H1 (cell line): ENCODE results near the gene CBLB. TPM values are rescaled to one million over a fixed set of nuclear protein-coding genes. Genes with fewer than 3 reads are reported as not detected.

ENCODE experiments used
- HDAC2 ChIP-seq, 2 experiments: fragments of 300-600 bp in 1 of 2; sonication (generic) in 1 of 2; IDR thresholded peaks; 2 replicates each; pipeline ENCODE4 v1.6.1; 2011 to 2012; ENCODE audit warnings: low read depth in 2 of 2, low read length in 2 of 2, mild to moderate bottlenecking in 2 of 2, moderate library complexity in 2 of 2, borderline replicate concordance in 1 of 2, inconsistent platforms in 1 of 2
- polyA plus RNA-seq, 7 experiments: library from polyadenylated mRNA; depleted of rRNA in 3 of 7; stranded (reverse) in 5 of 7; unstranded in 2 of 7; fragments of >200 nt in 5 of 7; fragments of 200-250 nt in 2 of 7; gene quantifications; 1 replicate in 5 of 7; 2 replicates in 1 of 7; 4 replicates in 1 of 7; pipeline versions ENCODE4 v1.2.1 to v1.2.3, GENCODE V29; 2011 to 2013; ENCODE audit warnings: missing spikeins in 2 of 7, mixed read lengths in 2 of 7
- total RNA-seq: library from RNA; stranded (reverse); fragmentation: NEBNext Ultra II Directional; extraction: Animal tissue kit (Norgen Biotek cat#: 25700); gene quantifications from 2 replicates; pipeline ENCODE4 v1.2.1, GENCODE V29; 2021

Gene CBLB
- total and polyA plus RNA-seq, 2 of the 8 experiments (the other 6 are each of a cell fraction or from before 2014, with no cell fraction given): 14.5 to 26.0 TPM

DNA sequence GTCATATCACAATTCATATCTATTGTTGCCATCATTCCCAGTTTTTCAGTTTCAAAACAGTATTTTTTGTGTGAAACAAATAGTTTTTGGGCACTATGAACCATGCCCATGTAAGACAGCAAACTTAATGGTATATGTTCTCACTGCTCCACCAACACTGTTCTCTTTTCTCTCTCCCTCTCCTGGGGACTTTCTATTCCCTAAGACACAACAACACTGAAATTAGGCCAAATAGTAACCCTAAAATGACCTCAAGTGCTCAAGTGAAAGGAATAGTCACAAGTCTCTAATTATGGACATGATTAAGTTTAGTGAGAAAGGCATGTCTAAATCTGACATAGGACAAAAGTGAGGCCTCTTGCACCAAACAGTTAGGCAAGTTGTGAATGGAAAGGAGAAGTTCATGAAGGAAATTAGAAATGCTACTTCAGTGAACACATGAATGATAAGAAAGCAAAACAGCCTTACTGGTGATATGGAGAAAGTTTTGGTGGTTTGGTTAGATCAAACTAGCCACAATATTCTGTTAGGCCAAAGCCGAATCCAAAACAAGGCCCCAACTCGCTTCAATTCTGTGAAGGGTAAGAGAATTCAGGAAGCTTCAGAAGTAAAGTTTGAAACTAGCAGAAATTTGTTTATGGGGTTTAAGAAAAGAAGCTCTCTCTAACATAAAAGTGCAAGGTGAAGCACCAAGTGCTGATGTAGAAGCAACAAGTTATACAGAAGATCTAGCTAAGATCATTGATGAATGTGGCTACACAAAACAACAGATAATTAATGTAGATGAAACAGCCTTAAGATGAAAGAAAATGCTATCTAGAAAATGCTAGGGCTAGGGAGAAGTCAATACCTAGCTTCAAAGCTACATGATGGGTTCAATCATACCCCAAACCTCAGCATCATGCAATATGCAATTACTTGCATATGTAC, 104.2 kb downstream of the CBLB start (continued):
- no peak for TF ChIP-seq HDAC2 (IDR thresholded peaks at IDR 0.05; ENCODE audit: borderline replicate concordance in 1 of 2, low read depth in 2 of 2, low read length in 2 of 2)
- TF ChIP-seq, all 59 proteins: peak for 0
